Heart right ventricle (tissue), 16 donors: ENCODE results near the gene CAPZA2. TPM values are rescaled to one million over a fixed set of nuclear protein-coding genes. Genes with fewer than 3 reads are reported as not detected.

Experiments used
- ATAC-seq, 8 donors: fragments of 200-7000 bp; cut with Tn5 transposase; one replicate each; pipeline ENCODE4 v1.9.1; 2020; ENCODE audit warnings: mild to moderate bottlenecking in 8 of 8, moderate library complexity in 8 of 8, moderate number of reproducible peaks in 1 of 8
- DNase-seq, 2 donors: peaks; one replicate each; pipeline ENCODE4 v3.0.0-alpha.2; 2020
- H3K27ac ChIP-seq, 10 donors: fragments of 200-600 bp; sonication (generic) in 2 of 10; one replicate each; pipeline versions ENCODE4 v1.5.0 to v1.8.0; 2020 to 2022; ENCODE audit warnings: mild to moderate bottlenecking in 3 of 10
- H3K27me3 ChIP-seq, 7 donors: fragments of 200-600 bp; one replicate each; pipeline ENCODE4 v1.8.0; 2021 to 2022; ENCODE audit warnings: mild to moderate bottlenecking in 2 of 7
- H3K36me3 ChIP-seq, 9 donors: fragments of 200-600 bp; sonication (generic) in 1 of 9; one replicate each; pipeline versions ENCODE4 v1.5.0 to v1.8.0; 2020 to 2022; ENCODE audit warnings: mild to moderate bottlenecking in 2 of 9
- H3K4me1 ChIP-seq, 9 donors: fragments of 200-600 bp; sonication (generic) in 1 of 9; one replicate each; pipeline versions ENCODE4 v1.5.0 to v1.8.0; 2020 to 2022; ENCODE audit warnings: mild to moderate bottlenecking in 4 of 9
- H3K4me3 ChIP-seq, 10 donors: fragments of 200-600 bp; sonication (generic) in 2 of 10; one replicate each; pipeline versions ENCODE4 v1.5.0 to v1.8.0; 2020 to 2022; ENCODE audit warnings: mild to moderate bottlenecking in 7 of 10, moderate library complexity in 2 of 10
- H3K9me3 ChIP-seq, 11 donors: fragments of 200-600 bp in 10 of 11; sonication (generic) in 2 of 11; one replicate each; pipeline versions ENCODE4 v1.5.0 to v1.8.0; 2013 to 2022; ENCODE audit warnings: mild to moderate bottlenecking in 2 of 11, control low read depth in 1 of 11, moderate library complexity in 1 of 11
- WGBS, 2 donors: extraction: QIAGEN DNeasy Blood & Tissue Kit; methylation state at CpG; one replicate each; pipeline ENCODE4 v1.1.7; 2013; ENCODE audit warnings: inconsistent platforms in 1 of 2; 5-methylcytosine and 5-hydroxymethylcytosine counted together
- intact Hi-C, 10 donors: fragments of 100-400 bp; cut with DNase I; formaldehyde crosslinking; loops; one replicate each; pipeline versions ENCODE4 v1.11.1 to v1.14.2; 2022
- polyA plus RNA-seq, 2 donors: library from polyadenylated mRNA; stranded (reverse); fragments of 200-250 nt; gene quantifications; one replicate each; pipeline ENCODE4 v1.2.3, GENCODE V29; 2013
- total RNA-seq, 10 donors: library from RNA; stranded (reverse); fragmentation: NEBNext Ultra II Directional in 3 of 10; extraction: Animal tissue kit (Norgen Biotek cat#: 25700) in 3 of 10; gene quantifications; one replicate each; pipeline versions ENCODE4 v1.2.1 to v1.2.4, GENCODE V29; 2021 to 2023
- TF ChIP-seq, protein P1 (sequence below), 9 donors: fragments of 200-600 bp; sonication (generic) in 2 of 9; IDR thresholded peaks; one replicate each; pipeline versions ENCODE4 v1.5.0 to v1.8.0; 2021 to 2022; ENCODE audit warnings: antibody characterized with exemption in 9 of 9, mild to moderate bottlenecking in 5 of 9, moderate library complexity in 1 of 9
- donor health status: Arrhythmogenic right ventricular cardiomyopathy.
- donor health status: ischemic (EF 13 %, LVEDD 7.1; RV severe dilation, severe dysfunction).
- donor health status: healthy with polysubstance abuse.
- donor health status: DM: no; HTN: yes; CAD: no.
- donor health status: DM: no; HTN: no; CAD: no.
- donor health status: ischemic (EF 25% LVEDD 6.9; RV normal size, moderate dysfunction).
- donor health status: ischemic (EF 25% LVEDD 5.7; RV mildly dilated, moderate dysfunction).
- donor health status: healthy.
- donor health status: DM: yes; HTN: yes; CAD: no.
- donor health status: Ischemic cardiomyopathy.
- donor health status: ischemic (EF 35%, LVEDD 5.7; RV mildly dilated, moderate dysfunction).
- donor health status: nonischemic (EF 11% LVEDD 7.7; RV severe dilation, severe dysfunction).
- donor health status: DM: yes; HTN: yes; CAD: no.
- donor health status: PGD.
- donor health status: ischemic (EF 29% LVEDD 5.4; RV normal size, mild dysfunction).
- donor health status: nonischemic (EF 23%, LVEDD 6.1; RV moderate dilation, normal function).

CAPZA2 gene
- total and polyA plus RNA-seq, 12 donors: 39.4 to 416 (median 332) TPM

DNA sequence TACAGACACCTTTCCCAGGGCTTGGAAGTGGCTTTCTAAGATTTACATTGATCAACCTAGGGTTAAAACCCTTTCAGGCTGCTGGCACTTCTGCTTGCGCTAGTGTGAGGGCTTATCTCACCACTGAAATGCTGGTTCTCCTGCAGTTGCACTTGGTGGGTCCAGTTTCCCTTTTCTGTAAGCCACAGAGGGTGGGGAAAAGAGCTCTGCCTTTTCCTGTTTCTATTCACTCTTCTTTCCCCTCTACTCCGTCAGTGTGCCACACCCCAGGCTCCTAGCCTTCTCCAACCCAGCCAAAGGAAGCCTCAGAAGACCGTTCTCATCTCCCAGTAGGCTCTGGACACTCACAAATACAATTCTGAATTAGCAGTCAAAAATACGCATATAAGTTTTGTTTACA is 19.0 kb upstream of the CAPZA2 start:
- no peak overlapping the region for H3K27ac ChIP-seq
- DNase-seq (no peak), ATAC-seq (peak in 7 of 8 donors; percentile 39 to 71 (median 56))
- no peaks in the 10 kb centered on the region for H3K9me3 ChIP-seq
- 50 to 64% methylated on average over 4 of the region's 4 CpGs for WGBS, 2 donors
- intact Hi-C loops: no loop called here
- H3K4me1 ChIP-seq: peaks cover 0 to 14% (median 0%) of the 10 kb centered on the region in 9 donors
- H3K36me3 ChIP-seq: no peaks in the 10 kb centered on the region
- no peaks in the 10 kb centered on the region for H3K27me3 ChIP-seq
- H3K4me3 ChIP-seq: peak overlapping the region in 1 of 10 donors; percentile 26
- TF ChIP-seq, protein P1, sequence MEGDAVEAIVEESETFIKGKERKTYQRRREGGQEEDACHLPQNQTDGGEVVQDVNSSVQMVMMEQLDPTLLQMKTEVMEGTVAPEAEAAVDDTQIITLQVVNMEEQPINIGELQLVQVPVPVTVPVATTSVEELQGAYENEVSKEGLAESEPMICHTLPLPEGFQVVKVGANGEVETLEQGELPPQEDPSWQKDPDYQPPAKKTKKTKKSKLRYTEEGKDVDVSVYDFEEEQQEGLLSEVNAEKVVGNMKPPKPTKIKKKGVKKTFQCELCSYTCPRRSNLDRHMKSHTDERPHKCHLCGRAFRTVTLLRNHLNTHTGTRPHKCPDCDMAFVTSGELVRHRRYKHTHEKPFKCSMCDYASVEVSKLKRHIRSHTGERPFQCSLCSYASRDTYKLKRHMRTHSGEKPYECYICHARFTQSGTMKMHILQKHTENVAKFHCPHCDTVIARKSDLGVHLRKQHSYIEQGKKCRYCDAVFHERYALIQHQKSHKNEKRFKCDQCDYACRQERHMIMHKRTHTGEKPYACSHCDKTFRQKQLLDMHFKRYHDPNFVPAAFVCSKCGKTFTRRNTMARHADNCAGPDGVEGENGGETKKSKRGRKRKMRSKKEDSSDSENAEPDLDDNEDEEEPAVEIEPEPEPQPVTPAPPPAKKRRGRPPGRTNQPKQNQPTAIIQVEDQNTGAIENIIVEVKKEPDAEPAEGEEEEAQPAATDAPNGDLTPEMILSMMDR (IDR thresholded peaks at IDR 0.05): no peak

DNA sequence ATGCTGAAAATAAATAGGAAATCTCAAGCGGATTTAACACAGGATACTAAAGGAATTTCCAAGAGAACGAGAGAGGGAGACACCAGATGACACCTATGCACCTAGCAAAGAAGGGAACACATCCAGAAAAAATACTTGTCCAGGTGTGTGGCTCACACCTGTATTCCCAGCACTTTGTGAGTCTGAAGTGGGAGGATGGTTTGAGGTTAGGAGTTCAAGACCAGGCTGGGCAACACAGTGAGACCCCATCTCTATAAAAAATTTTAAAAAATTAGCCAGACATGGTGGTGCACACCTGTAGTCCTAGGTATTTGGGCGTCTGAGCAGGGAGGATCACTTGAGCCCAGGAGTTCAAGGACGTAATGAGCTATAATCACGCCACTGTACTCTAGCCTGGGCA is 11.2 kb upstream of the CAPZA2 start:
- Histone ChIP-seq H3K27ac (no peak overlapping the region), H3K36me3 (no peaks in the 10 kb centered on the region), H3K4me1 (no peaks in the 10 kb centered on the region), H3K4me3 (no peak overlapping the region), H3K9me3 (no peaks in the 10 kb centered on the region), H3K27me3 (peaks cover 0 to 3% (median 0%) of the 10 kb centered on the region in 7 donors)
- WGBS, 2 donors: 87 to 90% methylated on average over 5 of the region's 5 CpGs
- ATAC-seq: no peak
- intact Hi-C loops: no loop called here
- DNase-seq: no peak
- TF ChIP-seq, protein P1 (IDR thresholded peaks at IDR 0.05): no peak

DNA sequence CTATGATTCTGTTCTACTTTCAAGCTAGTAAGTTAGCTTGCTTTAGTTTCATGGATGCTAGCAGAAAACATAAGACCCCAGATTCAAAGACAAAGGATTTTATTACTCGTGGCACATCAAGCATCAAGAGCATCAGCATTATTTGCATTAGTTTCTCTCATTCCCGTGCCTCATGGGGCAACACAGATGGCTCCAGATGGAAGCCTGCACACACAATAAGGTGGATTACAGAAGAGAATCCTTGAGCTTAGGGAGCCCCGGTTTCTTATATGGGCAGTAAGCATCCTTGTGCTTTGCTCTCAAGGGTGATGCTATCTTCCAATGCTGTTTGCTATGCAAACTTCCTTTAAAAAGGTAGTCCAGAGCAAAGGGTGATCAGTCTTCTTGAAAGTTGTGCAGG is 10.7 kb upstream of the CAPZA2 start:
- TF ChIP-seq, protein P1 (IDR thresholded peaks at IDR 0.05): no peak
- intact Hi-C loops: no loop called here
- no peaks in the 10 kb centered on the region for H3K4me1 ChIP-seq
- H3K27me3 ChIP-seq: peaks cover 0 to 3% (median 0%) of the 10 kb centered on the region in 7 donors
- DNase-seq (no peak), ATAC-seq (no peak)
- no peak overlapping the region for H3K4me3 ChIP-seq
- no peak overlapping the region for H3K27ac ChIP-seq
- no peaks in the 10 kb centered on the region for H3K9me3 ChIP-seq
- 82 to 87% methylated on average over 3 of the region's 3 CpGs for WGBS, 2 donors
- no peaks in the 10 kb centered on the region for H3K36me3 ChIP-seq

DNA sequence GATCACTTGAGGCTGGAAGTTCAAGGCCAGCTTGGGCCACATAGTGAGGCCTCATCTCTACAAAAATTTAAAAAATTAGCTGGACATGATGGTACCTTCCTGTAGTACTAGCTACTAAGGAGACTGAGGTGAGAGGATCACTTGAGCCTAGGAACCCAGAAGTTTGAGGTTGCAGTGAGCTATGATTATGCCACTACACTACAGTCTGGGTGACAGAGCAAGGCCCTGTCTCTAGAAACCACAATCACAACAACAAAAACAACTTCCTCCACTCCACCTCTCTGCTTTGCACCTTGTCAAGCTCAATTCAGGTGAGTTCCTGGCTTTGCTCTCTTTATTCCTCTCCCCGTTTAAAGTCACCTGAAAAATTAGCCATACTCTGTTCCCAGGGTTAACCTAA is 8.3 kb upstream of the CAPZA2 start:
- peaks cover 0 to 3% (median 0%) of the 10 kb centered on the region in 7 donors for H3K27me3 ChIP-seq
- H3K4me3 ChIP-seq: no peak overlapping the region
- 96 to 100% methylated on average over 1 of the region's 1 CpG for WGBS, 2 donors
- H3K9me3 ChIP-seq: no peaks in the 10 kb centered on the region
- no peaks in the 10 kb centered on the region for H3K36me3 ChIP-seq
- peaks cover 0 to 1% (median 0%) of the 10 kb centered on the region in 9 donors for H3K4me1 ChIP-seq
- TF ChIP-seq, protein P1 (IDR thresholded peaks at IDR 0.05): no peak
- ATAC-seq: no peak
- intact Hi-C loops: no loop called here
- no peak for DNase-seq
- H3K27ac ChIP-seq: no peak overlapping the region
